Measurements from ENCODE around the gene GABRG3.

Gene GABRG3

GRCh38 chr15:27121672-27122071 is 150.7 kb downstream of the GABRG3 start:
- Histone ChIP-seq H3K4me3 (ENCODE audit: low read depth, low read length) (no peak overlapping the region), H3K27me3 (ENCODE audit: control insufficient read depth, insufficient read depth, low read length) (no peaks in the 10 kb centered on the region), H3K4me1 (ENCODE audit: control insufficient read depth, insufficient read depth, low read length) (peaks cover 8% of the 10 kb centered on the region), H3K9ac (ENCODE audit: low read depth, low read length) (no peak overlapping the region), H3K36me3 (ENCODE audit: control insufficient read depth, insufficient read depth, low read length) (no peaks in the 10 kb centered on the region), H3K9me3 (ENCODE audit: control insufficient read depth, insufficient read depth, low read length) (no peaks in the 10 kb centered on the region)

GRCh38 chr15:27123291-27123690 is 152.3 kb downstream of the GABRG3 start:
- H3K9me3 ChIP-seq (ENCODE audit: control insufficient read depth, insufficient read depth, low read length) = no peaks in the 10 kb centered on the region

GRCh38 chr15:27123808-27124207 is 152.8 kb downstream of the GABRG3 start:
- Histone ChIP-seq H3K36me3 (ENCODE audit: control insufficient read depth, insufficient read depth, low read length) (no peaks in the 10 kb centered on the region), H3K4me3 (ENCODE audit: low read depth, low read length) (no peak overlapping the region), H3K9ac (ENCODE audit: low read depth, low read length) (no peak overlapping the region), H3K4me1 (ENCODE audit: control insufficient read depth, insufficient read depth, low read length) (peaks cover 4% of the 10 kb centered on the region), H3K27me3 (ENCODE audit: control insufficient read depth, insufficient read depth, low read length) (no peaks in the 10 kb centered on the region), H3K9me3 (ENCODE audit: control insufficient read depth, insufficient read depth, low read length) (no peaks in the 10 kb centered on the region)

More at GRCh38 chr15:27123291-27123690, 152.3 kb downstream of the GABRG3 start:
- Histone ChIP-seq H3K27me3 (ENCODE audit: control insufficient read depth, insufficient read depth, low read length) (no peaks in the 10 kb centered on the region), H3K4me1 (ENCODE audit: control insufficient read depth, insufficient read depth, low read length) (peaks cover 4% of the 10 kb centered on the region), H3K36me3 (ENCODE audit: control insufficient read depth, insufficient read depth, low read length) (no peaks in the 10 kb centered on the region), H3K9ac (ENCODE audit: low read depth, low read length) (no peak overlapping the region), H3K4me3 (ENCODE audit: low read depth, low read length) (no peak overlapping the region)

- Histone ChIP-seq H3K9me3 (ENCODE audit: control insufficient read depth, insufficient read depth, low read length) (no peaks in the 10 kb centered on the region), H3K36me3 (ENCODE audit: control insufficient read depth, insufficient read depth, low read length) (no peaks in the 10 kb centered on the region), H3K4me3 (ENCODE audit: low read depth, low read length) (no peak overlapping the region), H3K27me3 (ENCODE audit: control insufficient read depth, insufficient read depth, low read length) (no peaks in the 10 kb centered on the region), H3K4me1 (ENCODE audit: control insufficient read depth, insufficient read depth, low read length) (peaks cover 4% of the 10 kb centered on the region), H3K9ac (ENCODE audit: low read depth, low read length) (no peak overlapping the region)
Observed at GRCh38 chr15:27124287-27124871, 153.4 kb downstream of the GABRG3 start.

- Histone ChIP-seq H3K27me3 (ENCODE audit: control insufficient read depth, insufficient read depth, low read length) (no peaks in the 10 kb centered on the region), H3K9me3 (ENCODE audit: control insufficient read depth, insufficient read depth, low read length) (no peaks in the 10 kb centered on the region)
Observed at GRCh38 chr15:27125185-27125584, 154.2 kb downstream of the GABRG3 start.

GRCh38 chr15:27126449-27126848 is 155.5 kb downstream of the GABRG3 start:
- no peaks in the 10 kb centered on the region for H3K36me3 ChIP-seq (ENCODE audit: control insufficient read depth, insufficient read depth, low read length)
- peaks cover 4% of the 10 kb centered on the region for H3K4me1 ChIP-seq (ENCODE audit: control insufficient read depth, insufficient read depth, low read length)
- H3K9ac ChIP-seq (ENCODE audit: low read depth, low read length) = no peak overlapping the region
- H3K4me3 ChIP-seq (ENCODE audit: low read depth, low read length) = no peak overlapping the region
- no peaks in the 10 kb centered on the region for H3K27me3 ChIP-seq (ENCODE audit: control insufficient read depth, insufficient read depth, low read length)
- no peaks in the 10 kb centered on the region for H3K9me3 ChIP-seq (ENCODE audit: control insufficient read depth, insufficient read depth, low read length)

More at GRCh38 chr15:27125185-27125584, 154.2 kb downstream of the GABRG3 start:
- no peaks in the 10 kb centered on the region for H3K36me3 ChIP-seq (ENCODE audit: control insufficient read depth, insufficient read depth, low read length)
- peaks cover 4% of the 10 kb centered on the region for H3K4me1 ChIP-seq (ENCODE audit: control insufficient read depth, insufficient read depth, low read length)
- H3K9ac ChIP-seq (ENCODE audit: low read depth, low read length) = no peak overlapping the region
- no peak overlapping the region for H3K4me3 ChIP-seq (ENCODE audit: low read depth, low read length)

GRCh38 chr15:27127815-27128570 is 157.0 kb downstream of the GABRG3 start:
- Histone ChIP-seq H3K27me3 (ENCODE audit: control insufficient read depth, insufficient read depth, low read length) (no peaks in the 10 kb centered on the region), H3K36me3 (ENCODE audit: control insufficient read depth, insufficient read depth, low read length) (no peaks in the 10 kb centered on the region), H3K9me3 (ENCODE audit: control insufficient read depth, insufficient read depth, low read length) (no peaks in the 10 kb centered on the region), H3K4me3 (ENCODE audit: low read depth, low read length) (no peak overlapping the region), H3K4me1 (ENCODE audit: control insufficient read depth, insufficient read depth, low read length) (peaks cover 4% of the 10 kb centered on the region), H3K9ac (ENCODE audit: low read depth, low read length) (no peak overlapping the region)

GRCh38 chr15:27133249-27133648 is 162.3 kb downstream of the GABRG3 start:
- Histone ChIP-seq H3K4me1 (ENCODE audit: control insufficient read depth, insufficient read depth, low read length) (no peaks in the 10 kb centered on the region), H3K27me3 (ENCODE audit: control insufficient read depth, insufficient read depth, low read length) (no peaks in the 10 kb centered on the region), H3K36me3 (ENCODE audit: control insufficient read depth, insufficient read depth, low read length) (no peaks in the 10 kb centered on the region), H3K4me3 (ENCODE audit: low read depth, low read length) (no peak overlapping the region), H3K9ac (ENCODE audit: low read depth, low read length) (no peak overlapping the region), H3K9me3 (ENCODE audit: control insufficient read depth, insufficient read depth, low read length) (no peaks in the 10 kb centered on the region)

GRCh38 chr15:27134481-27134880 is 163.5 kb downstream of the GABRG3 start:
- no peak overlapping the region for H3K4me3 ChIP-seq (ENCODE audit: low read depth, low read length)
- H3K9me3 ChIP-seq (ENCODE audit: control insufficient read depth, insufficient read depth, low read length) = no peaks in the 10 kb centered on the region
- no peak overlapping the region for H3K9ac ChIP-seq (ENCODE audit: low read depth, low read length)
- H3K36me3 ChIP-seq (ENCODE audit: control insufficient read depth, insufficient read depth, low read length) = no peaks in the 10 kb centered on the region
- no peaks in the 10 kb centered on the region for H3K27me3 ChIP-seq (ENCODE audit: control insufficient read depth, insufficient read depth, low read length)
- H3K4me1 ChIP-seq (ENCODE audit: control insufficient read depth, insufficient read depth, low read length) = no peaks in the 10 kb centered on the region

- Histone ChIP-seq H3K4me1 (ENCODE audit: control insufficient read depth, insufficient read depth, low read length) (no peaks in the 10 kb centered on the region), H3K9ac (ENCODE audit: low read depth, low read length) (no peak overlapping the region), H3K4me3 (ENCODE audit: low read depth, low read length) (no peak overlapping the region), H3K9me3 (ENCODE audit: control insufficient read depth, insufficient read depth, low read length) (no peaks in the 10 kb centered on the region), H3K36me3 (ENCODE audit: control insufficient read depth, insufficient read depth, low read length) (no peaks in the 10 kb centered on the region), H3K27me3 (ENCODE audit: control insufficient read depth, insufficient read depth, low read length) (no peaks in the 10 kb centered on the region)
Observed at GRCh38 chr15:27135151-27135550, 164.2 kb downstream of the GABRG3 start.

GRCh38 chr15:27137127-27137526 is 166.1 kb downstream of the GABRG3 start:
- Histone ChIP-seq H3K36me3 (ENCODE audit: control insufficient read depth, insufficient read depth, low read length) (no peaks in the 10 kb centered on the region), H3K4me3 (ENCODE audit: low read depth, low read length) (no peak overlapping the region), H3K4me1 (ENCODE audit: control insufficient read depth, insufficient read depth, low read length) (no peaks in the 10 kb centered on the region), H3K9ac (ENCODE audit: low read depth, low read length) (no peak overlapping the region), H3K9me3 (ENCODE audit: control insufficient read depth, insufficient read depth, low read length) (no peaks in the 10 kb centered on the region), H3K27me3 (ENCODE audit: control insufficient read depth, insufficient read depth, low read length) (no peaks in the 10 kb centered on the region)

GRCh38 chr15:27165590-27165989 is 194.6 kb downstream of the GABRG3 start:
- H3K36me3 ChIP-seq (ENCODE audit: control insufficient read depth, insufficient read depth, low read length) = no peaks in the 10 kb centered on the region

More at GRCh38 chr15:27165590-27165989, 194.6 kb downstream of the GABRG3 start:
- Histone ChIP-seq H3K4me1 (ENCODE audit: control insufficient read depth, insufficient read depth, low read length) (no peaks in the 10 kb centered on the region), H3K4me3 (ENCODE audit: low read depth, low read length) (no peak overlapping the region), H3K9me3 (ENCODE audit: control insufficient read depth, insufficient read depth, low read length) (no peaks in the 10 kb centered on the region), H3K27me3 (ENCODE audit: control insufficient read depth, insufficient read depth, low read length) (no peaks in the 10 kb centered on the region), H3K9ac (ENCODE audit: low read depth, low read length) (no peak overlapping the region)
